Measurements from ENCODE around the gene SMAD7.

DNA sequence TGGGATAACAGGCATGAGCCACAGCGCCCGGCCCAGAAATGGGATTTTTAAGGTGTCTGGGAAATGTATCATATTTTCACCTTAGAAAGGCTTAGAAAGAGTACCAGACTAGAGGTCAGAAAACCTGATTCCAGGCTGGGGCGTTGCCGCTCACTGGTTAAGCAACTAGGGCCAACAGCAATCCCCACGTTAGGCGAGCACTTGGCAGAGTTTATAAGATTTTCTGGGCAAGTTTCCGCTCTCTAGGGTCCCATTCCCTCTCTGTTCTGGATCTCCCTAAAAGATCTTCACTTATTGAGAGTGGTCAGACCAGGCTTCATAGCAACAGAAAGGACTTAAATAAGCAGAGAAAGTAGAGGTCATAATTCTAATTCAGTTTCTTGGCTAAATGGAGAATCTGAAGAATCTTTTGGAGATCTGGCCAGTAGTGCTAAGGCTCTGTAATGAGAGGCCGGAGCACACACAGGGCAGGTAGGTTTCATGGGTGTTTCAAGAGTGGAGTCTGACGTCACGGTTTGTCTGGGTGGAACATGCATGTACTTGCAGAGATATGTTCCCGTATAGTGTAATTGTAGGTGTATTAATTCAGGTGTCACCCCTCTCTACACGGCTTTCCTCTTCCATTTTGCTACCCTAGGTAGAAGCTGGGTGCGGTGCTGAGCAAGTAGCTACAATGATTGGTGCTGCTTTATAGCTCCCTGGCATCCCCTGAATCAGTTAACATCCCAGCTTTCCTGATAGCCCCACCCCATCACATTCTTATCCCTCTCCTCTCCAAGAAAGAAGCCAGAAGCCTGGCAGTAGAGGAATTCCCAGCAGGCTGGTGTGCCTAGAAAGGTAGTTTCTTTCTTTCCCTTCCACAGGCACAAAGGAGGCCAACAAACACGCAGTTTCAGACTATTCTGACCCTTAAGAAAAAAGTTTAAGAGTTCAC is 4.4 kb upstream of the SMAD7 start:
- TF ChIP-seq, protein P1, sequence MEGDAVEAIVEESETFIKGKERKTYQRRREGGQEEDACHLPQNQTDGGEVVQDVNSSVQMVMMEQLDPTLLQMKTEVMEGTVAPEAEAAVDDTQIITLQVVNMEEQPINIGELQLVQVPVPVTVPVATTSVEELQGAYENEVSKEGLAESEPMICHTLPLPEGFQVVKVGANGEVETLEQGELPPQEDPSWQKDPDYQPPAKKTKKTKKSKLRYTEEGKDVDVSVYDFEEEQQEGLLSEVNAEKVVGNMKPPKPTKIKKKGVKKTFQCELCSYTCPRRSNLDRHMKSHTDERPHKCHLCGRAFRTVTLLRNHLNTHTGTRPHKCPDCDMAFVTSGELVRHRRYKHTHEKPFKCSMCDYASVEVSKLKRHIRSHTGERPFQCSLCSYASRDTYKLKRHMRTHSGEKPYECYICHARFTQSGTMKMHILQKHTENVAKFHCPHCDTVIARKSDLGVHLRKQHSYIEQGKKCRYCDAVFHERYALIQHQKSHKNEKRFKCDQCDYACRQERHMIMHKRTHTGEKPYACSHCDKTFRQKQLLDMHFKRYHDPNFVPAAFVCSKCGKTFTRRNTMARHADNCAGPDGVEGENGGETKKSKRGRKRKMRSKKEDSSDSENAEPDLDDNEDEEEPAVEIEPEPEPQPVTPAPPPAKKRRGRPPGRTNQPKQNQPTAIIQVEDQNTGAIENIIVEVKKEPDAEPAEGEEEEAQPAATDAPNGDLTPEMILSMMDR (conservative IDR thresholded peaks at IDR 0.05), result no peak
- TF ChIP-seq EZH2 (IDR thresholded peaks at IDR 0.05; ENCODE audit: low read depth), result no peak
